Stimulated activated memory B cell treated with anti-CD40 and anti-IgM and Interleukin-4, amounts not matched to agents 10 μg/mL and 1 μg/mL and 100 μg/mL, for 72 hours (primary cell): Measurements from ENCODE around the gene CPLX4.

Experiments
- ATAC-seq: fragments of 150-1000 bp; cut with Tn5 transposase; 2 replicates; pipeline ENCODE4 v1.10.0; 2021
- H3K27ac Mint-ChIP-seq: one replicate; pipeline ENCODE4 v1.8.0; 2022; ENCODE audit warnings: mild to moderate bottlenecking, mixed read lengths
- H3K27me3 Mint-ChIP-seq: one replicate; pipeline ENCODE4 v1.8.0; 2022; ENCODE audit warnings: mixed read lengths
- H3K36me3 Mint-ChIP-seq: one replicate; pipeline ENCODE4 v1.8.0; 2022; ENCODE audit warnings: mixed read lengths
- H3K4me1 Mint-ChIP-seq: one replicate; pipeline ENCODE4 v1.8.0; 2022; ENCODE audit warnings: mixed read lengths
- H3K4me3 Mint-ChIP-seq: one replicate; pipeline ENCODE4 v1.8.0; 2022; ENCODE audit warnings: mild to moderate bottlenecking, moderate library complexity, mixed read lengths
- H3K9me3 Mint-ChIP-seq: one replicate; pipeline ENCODE4 v1.8.0; 2022; ENCODE audit warnings: mixed read lengths

Gene CPLX4, protein sequence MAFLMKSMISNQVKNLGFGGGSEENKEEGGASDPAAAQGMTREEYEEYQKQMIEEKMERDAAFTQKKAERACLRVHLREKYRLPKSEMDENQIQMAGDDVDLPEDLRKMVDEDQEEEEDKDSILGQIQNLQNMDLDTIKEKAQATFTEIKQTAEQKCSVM

DNA sequence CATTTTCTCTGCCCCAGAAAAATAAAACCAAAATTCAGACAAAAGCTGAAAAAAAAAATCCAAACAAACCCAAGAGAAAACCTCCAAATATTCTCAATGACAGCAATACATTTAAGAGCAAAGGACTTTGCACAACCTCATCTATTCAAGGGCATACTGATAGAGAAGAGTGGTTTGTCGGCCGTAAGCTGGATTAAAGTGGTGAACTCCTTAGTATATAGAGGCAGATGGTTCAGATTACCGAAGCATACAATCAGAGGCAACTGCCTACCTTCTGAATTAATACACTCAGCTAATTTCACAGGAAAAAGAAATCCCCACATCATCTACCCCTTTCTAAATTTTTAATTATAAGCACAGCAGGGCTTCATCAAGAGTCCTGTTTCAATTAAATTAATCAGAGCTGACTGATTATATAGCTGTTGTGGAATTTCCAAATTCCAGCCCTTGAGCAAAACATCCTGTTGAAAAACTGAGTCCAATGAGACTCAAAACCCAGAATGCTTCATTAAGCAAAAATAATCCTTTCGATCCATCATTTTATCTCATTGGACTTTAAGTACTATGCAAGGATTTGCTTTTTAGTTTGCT, at the start of gene CPLX4:
Gene CPLX4, minus strand, starts transcription at position 190 of the 591 bp plus-strand sequence. Its CDS starts 187 bp downstream, at position 3.
- Mint-ChIP-seq H3K4me3 (no peak within 1 kb of the TSS), H3K27ac (no peak within 1 kb of the TSS), H3K36me3 (no peaks in the 10 kb centered on the region), H3K27me3 (peaks cover under 1% of the 10 kb centered on the region), H3K4me1 (no peaks in the 10 kb centered on the region), H3K9me3 (no peaks in the 10 kb centered on the region)
- no peak for ATAC-seq

DNA sequence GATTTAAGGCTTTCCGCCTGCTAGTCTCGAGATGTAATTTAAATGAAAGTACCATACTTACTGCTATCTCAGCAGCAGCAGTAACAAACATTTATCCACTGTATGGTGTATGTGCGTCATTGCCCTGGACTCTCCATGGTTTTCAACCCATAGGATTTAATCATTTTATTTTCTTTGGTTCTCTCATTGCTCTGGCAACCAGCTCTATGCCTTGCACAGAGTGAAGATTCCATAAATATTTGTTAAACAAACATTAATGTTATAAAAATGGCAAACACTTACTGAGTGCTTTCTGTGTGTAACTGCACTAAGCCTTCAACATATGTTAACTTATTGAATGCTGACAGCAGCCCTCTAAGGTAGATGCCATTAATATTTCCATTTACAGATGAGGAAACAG, 41.9 kb upstream of the CPLX4 start:
- no peak overlapping the region for H3K27ac Mint-ChIP-seq
- H3K36me3 Mint-ChIP-seq = no peaks in the 10 kb centered on the region
- H3K4me3 Mint-ChIP-seq = no peak overlapping the region
- H3K9me3 Mint-ChIP-seq = no peaks in the 10 kb centered on the region
- ATAC-seq = no peak
- peaks cover 25% of the 10 kb centered on the region for H3K4me1 Mint-ChIP-seq
- no peaks in the 10 kb centered on the region for H3K27me3 Mint-ChIP-seq

DNA sequence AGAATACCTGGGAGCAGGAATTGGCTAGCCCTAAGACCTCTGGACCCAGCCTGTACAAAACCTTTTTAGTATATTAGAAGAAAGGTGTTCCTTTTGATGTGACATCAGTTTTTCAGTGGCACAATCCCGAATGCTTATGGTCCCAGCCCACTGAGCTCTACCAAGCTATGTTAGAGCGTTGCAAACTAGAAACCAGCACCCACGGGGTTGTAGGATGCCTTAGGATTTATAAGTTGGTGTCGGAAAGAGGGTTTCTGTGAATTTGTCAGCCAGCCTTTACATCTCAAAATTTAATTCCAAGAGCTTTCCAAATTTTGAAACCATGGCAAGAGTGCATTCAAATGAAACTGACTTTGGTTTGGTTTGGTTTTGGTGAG, 41.1 kb upstream of the CPLX4 start:
- Mint-ChIP-seq H3K27ac (no peak overlapping the region), H3K36me3 (no peaks in the 10 kb centered on the region), H3K9me3 (no peaks in the 10 kb centered on the region), H3K27me3 (no peaks in the 10 kb centered on the region), H3K4me3 (peak overlapping the region; percentile 87), H3K4me1 (peaks cover 25% of the 10 kb centered on the region)
- ATAC-seq = no peak

DNA sequence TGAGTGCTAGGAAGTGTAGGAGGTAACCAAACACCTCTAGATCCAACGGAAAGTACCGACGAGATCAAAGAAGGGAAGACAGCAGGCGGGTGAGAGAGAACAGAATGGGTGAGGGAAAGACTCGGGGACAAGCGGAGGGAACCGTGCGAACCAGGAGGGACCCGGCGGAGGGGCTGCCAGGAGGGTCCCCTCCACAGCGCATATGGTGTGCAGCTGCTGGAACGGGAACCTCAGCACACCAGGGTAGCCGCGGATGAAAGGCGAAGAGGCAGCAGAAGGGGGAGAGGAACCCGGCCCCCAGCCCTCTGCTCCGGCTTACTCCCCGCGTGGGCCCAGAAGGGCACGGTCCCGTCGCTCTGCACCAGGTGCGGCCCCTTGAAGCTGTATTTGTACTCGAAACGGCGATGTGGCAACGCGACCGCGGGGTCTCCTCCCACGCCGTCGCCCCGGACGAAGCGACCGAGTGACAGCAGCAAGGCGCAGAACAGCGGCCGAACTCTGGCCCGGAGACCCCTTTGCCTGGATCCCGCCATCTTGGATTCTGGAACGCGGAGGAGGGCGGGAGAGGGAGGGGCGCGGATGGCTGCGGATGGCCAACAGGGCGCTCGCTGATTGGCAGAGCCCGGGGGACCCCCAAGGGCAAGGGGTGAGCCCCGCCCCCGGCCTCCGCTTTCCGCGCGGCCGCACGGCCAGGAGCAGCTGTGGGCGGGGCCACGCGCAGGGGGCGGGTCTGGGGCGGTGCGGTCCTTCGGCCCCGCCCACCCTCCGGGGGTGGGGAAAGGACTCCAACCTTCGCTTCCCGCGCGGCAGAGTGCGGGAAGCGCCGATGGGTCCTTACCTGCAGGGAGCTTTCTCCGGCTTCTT, 40.5 kb upstream of the CPLX4 start, which contains the start of gene LMAN1:
Gene LMAN1, minus strand, starts transcription at position 554 of the 864 bp plus-strand sequence. Its CDS starts 21 bp downstream, at position 533.
- Mint-ChIP-seq H3K9me3 (no peaks in the 10 kb centered on the region), H3K27ac (peak within 1 kb of the TSS; percentile 87), H3K27me3 (no peaks in the 10 kb centered on the region), H3K4me3 (peak within 1 kb of the TSS; percentile 87), H3K36me3 (no peaks in the 10 kb centered on the region), H3K4me1 (peaks cover 25% of the 10 kb centered on the region)
- ATAC-seq = peak; percentile 97

DNA sequence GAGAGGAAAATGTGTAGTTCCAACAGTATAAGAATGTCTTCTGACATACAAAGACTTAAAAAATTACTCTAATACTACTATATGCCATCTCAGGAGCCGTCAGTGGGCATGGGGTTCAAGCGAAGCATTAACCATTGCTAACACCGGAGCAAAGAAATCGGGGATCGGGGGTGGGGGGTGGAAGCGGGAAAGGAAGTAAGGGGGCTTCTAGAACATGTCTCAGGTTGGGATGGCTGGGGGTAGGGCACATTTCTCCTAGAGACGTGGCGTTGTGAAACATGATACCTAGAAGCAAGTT, 39.9 kb upstream of the CPLX4 start:
- no peak for ATAC-seq
- Mint-ChIP-seq H3K4me1 (peaks cover 25% of the 10 kb centered on the region), H3K27me3 (no peaks in the 10 kb centered on the region), H3K27ac (peak overlapping the region; percentile 87), H3K9me3 (no peaks in the 10 kb centered on the region), H3K4me3 (peak overlapping the region; percentile 87), H3K36me3 (peaks cover under 1% of the 10 kb centered on the region)

DNA sequence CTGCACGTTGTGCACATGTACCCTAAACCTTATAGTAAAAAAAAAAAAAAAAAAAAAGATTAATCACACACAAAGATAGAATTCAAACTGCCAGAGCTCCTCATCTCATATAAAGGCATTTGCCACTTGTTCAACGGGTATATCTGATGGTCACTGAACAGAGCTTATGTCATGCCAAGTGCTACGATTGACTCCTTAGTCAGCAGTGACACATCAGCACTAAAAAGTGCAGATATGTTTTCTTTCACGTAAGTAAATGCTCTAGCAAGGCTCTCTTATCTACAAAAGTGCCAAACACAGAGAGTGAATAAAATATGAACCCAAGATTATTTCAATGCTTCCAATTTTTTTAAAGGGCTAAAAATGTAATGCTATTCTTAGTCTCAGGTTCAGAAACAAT, 39.5 kb upstream of the CPLX4 start:
- H3K36me3 Mint-ChIP-seq = peaks cover 5% of the 10 kb centered on the region
- H3K4me1 Mint-ChIP-seq = peaks cover 25% of the 10 kb centered on the region
- peak overlapping the region; percentile 87 for H3K27ac Mint-ChIP-seq
- no peaks in the 10 kb centered on the region for H3K9me3 Mint-ChIP-seq
- H3K4me3 Mint-ChIP-seq = peak overlapping the region; percentile 87
- ATAC-seq = no peak
- H3K27me3 Mint-ChIP-seq = no peaks in the 10 kb centered on the region

DNA sequence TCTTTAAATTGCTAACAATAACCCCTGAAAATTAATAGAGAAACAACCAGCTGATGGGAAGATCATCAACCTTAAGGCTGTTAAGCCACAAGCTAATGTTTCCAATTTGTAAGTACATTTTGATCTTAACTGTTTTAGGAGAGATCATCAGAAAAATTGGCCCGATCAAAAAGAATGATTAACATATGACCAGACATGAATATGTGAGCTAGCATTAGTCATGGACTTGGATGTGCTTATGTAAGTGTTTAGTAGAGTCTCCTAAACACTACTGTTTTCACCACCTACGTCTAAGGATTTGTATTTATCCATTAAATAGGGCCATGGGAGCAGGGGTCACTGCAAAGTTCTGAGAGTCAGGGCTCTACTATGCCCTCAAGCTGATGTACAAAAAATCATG, 36.3 kb upstream of the CPLX4 start:
- H3K36me3 Mint-ChIP-seq = peaks cover 29% of the 10 kb centered on the region
- H3K27me3 Mint-ChIP-seq = no peaks in the 10 kb centered on the region
- no peaks in the 10 kb centered on the region for H3K9me3 Mint-ChIP-seq
- no peak for ATAC-seq
- no peak overlapping the region for H3K4me3 Mint-ChIP-seq
- H3K27ac Mint-ChIP-seq = no peak overlapping the region
- peaks cover 32% of the 10 kb centered on the region for H3K4me1 Mint-ChIP-seq

DNA sequence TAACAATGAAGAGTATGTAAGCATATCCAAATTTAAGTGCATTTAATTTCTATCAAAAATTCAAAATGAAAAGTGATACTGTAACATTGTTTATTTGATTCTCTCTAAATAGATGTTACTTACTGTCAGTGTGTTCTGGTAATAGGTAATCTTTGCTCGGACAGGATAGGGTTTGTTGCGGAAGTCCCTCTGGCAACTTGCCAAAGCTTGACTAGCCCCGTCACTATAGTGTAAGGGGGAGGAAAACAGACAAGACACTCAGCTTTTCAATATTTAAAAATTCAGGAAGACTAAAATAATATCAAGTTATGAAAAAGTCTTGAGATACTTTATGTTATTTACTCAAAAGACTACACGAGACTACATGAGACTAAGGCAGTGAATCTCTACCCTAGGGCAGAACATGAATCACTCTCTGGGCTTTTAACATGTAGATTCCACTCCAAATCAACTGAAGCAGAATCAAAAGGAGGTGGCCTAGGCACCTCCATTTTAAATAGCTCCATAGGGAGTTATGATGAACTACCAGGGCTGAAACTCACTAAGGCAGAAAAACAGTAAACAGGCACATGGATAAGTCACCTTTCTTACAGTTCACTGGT, 34.7 kb upstream of the CPLX4 start:
- H3K4me3 Mint-ChIP-seq = no peak overlapping the region
- peaks cover 25% of the 10 kb centered on the region for H3K4me1 Mint-ChIP-seq
- H3K36me3 Mint-ChIP-seq = peaks cover 44% of the 10 kb centered on the region
- no peak for ATAC-seq
- H3K27me3 Mint-ChIP-seq = no peaks in the 10 kb centered on the region
- no peaks in the 10 kb centered on the region for H3K9me3 Mint-ChIP-seq
- no peak overlapping the region for H3K27ac Mint-ChIP-seq

DNA sequence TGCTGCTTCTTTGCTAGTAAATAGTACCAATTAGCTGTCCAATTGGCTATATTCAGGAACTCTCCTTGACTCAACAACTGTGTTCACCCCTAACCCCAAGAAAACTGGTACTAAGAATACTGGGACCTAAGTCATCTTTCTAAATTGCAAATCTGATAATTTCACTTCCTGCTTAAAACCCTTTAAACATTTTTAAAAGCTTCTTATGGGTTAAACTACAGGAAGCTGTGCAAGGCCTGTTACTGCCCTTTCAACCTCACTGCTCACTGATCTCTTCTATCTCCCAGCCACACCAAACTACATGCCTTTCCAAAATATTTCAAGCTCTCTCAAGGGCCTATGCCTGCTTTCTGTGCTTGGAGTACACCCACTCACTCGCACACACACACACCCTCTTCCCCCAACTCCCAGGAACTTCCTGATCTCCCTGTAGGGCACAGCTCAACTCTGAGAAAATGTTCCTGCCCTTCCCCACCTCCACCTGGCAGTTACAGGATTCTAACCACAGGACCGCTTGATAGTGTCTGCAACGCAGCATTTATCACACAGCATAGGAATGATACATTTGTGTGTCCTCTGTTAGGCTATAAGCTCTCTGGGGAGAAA, 33.9 kb upstream of the CPLX4 start:
- peaks cover 17% of the 10 kb centered on the region for H3K4me1 Mint-ChIP-seq
- H3K4me3 Mint-ChIP-seq = no peak overlapping the region
- no peak for ATAC-seq
- H3K36me3 Mint-ChIP-seq = peaks cover 52% of the 10 kb centered on the region
- no peaks in the 10 kb centered on the region for H3K27me3 Mint-ChIP-seq
- H3K27ac Mint-ChIP-seq = peak overlapping the region; percentile 2
- H3K9me3 Mint-ChIP-seq = no peaks in the 10 kb centered on the region

DNA sequence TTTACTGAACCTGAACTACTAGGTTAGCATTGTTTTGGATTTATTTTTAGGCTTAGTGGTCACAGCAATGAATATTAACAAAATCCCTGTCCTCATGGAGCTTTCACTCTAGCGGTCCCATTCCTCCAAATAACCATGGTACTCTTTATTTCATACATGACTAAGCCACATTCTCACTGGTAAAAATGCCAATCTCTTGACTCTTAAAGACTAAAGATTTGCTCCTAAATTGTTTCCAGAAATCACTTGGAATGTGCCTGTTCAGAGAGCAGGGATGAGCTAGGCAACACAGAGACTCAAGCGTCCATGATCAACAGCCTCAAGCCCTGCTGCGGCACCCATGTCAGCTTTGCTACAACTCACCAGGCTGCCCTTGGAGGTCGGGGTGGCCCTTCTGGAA, 27.1 kb upstream of the CPLX4 start:
- no peak for ATAC-seq
- H3K4me3 Mint-ChIP-seq = no peak overlapping the region
- peaks cover 5% of the 10 kb centered on the region for H3K4me1 Mint-ChIP-seq
- peaks cover 27% of the 10 kb centered on the region for H3K9me3 Mint-ChIP-seq
- no peaks in the 10 kb centered on the region for H3K27me3 Mint-ChIP-seq
- H3K27ac Mint-ChIP-seq = no peak overlapping the region
- peaks cover 88% of the 10 kb centered on the region for H3K36me3 Mint-ChIP-seq

DNA sequence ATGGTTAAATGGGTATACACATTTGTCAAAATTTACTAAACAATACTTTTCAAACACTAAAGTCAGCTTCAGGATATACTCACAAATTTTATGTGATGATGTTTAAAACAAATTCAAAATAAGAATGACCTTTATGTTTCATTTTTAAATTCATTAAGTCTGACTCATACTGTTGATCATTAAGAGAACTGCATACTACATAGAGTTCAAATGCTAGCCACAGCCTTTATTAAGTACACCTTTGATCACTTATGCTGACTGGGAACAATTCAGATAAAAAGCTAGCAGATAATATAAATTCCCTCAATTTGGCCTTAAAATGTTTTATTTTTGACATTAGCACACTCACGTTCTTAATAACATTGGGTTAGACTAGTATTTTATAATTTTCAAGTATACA, 26.5 kb upstream of the CPLX4 start:
- no peak overlapping the region for H3K4me3 Mint-ChIP-seq
- H3K36me3 Mint-ChIP-seq = peaks cover 94% of the 10 kb centered on the region
- peaks cover 5% of the 10 kb centered on the region for H3K4me1 Mint-ChIP-seq
- H3K9me3 Mint-ChIP-seq = peaks cover 29% of the 10 kb centered on the region
- no peaks in the 10 kb centered on the region for H3K27me3 Mint-ChIP-seq
- no peak for ATAC-seq
- no peak overlapping the region for H3K27ac Mint-ChIP-seq

DNA sequence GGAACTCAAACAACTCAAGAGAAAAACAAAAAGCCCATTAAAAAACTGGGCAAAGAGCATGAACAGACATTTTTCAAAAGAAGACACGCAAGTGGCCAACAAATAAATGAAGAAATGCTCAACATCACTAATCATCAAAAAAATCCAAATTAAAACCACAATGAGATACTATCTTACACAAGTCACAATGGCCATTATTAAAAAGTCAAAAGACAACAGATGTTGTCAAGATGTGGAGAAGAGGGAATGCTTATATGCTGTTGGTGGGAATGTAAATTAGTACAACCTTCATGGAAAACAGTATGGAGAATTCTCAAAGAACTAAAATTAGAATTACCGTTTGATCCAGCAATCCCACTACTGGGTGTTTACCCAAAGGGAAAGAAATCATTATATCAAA, 25.5 kb upstream of the CPLX4 start:
- H3K4me3 Mint-ChIP-seq = no peak overlapping the region
- H3K36me3 Mint-ChIP-seq = peaks cover 97% of the 10 kb centered on the region
- H3K4me1 Mint-ChIP-seq = peaks cover 5% of the 10 kb centered on the region
- H3K27ac Mint-ChIP-seq = no peak overlapping the region
- no peaks in the 10 kb centered on the region for H3K27me3 Mint-ChIP-seq
- H3K9me3 Mint-ChIP-seq = peaks cover 29% of the 10 kb centered on the region
- ATAC-seq = no peak

DNA sequence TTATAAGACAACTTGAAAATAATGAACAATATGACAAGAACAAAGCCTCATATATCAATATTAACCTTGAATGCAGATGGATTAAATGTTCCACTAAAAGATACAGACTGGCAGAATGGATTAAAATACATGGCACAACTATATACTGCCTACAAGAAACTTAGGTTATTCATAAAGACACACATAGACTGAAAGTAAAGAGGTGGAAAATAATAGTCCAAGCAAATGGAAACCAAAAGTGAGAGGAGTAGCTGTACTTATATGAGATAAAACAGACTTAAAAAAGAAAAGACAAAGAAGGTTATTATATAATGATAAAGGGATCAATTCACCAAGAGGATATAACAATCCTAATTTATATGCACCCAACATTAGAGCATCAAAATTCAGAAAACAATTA, 22.4 kb upstream of the CPLX4 start:
- peaks cover 5% of the 10 kb centered on the region for H3K4me1 Mint-ChIP-seq
- ATAC-seq = no peak
- H3K9me3 Mint-ChIP-seq = peaks cover 29% of the 10 kb centered on the region
- no peak overlapping the region for H3K4me3 Mint-ChIP-seq
- H3K27ac Mint-ChIP-seq = no peak overlapping the region
- peaks cover 100% of the 10 kb centered on the region for H3K36me3 Mint-ChIP-seq
- H3K27me3 Mint-ChIP-seq = no peaks in the 10 kb centered on the region

DNA sequence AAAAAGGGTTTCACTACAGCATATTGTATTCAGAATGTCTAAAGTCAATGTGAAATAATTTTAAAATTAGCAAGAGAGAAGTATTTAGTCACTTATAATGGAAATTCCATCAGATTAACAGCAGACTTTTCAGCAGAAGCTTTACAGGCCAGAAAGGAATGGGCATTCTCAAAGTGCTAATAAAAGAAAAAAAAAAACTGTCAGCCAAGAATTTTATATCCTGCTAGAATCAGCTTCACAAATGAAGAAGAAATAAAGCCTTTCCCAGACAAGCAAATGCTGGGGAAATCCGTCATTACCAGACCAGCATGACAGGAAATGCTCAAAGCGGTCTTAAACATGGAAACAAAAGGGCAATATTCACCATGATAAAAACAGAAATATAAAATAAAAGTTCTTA, 21.9 kb upstream of the CPLX4 start:
- Mint-ChIP-seq H3K36me3 (peaks cover 100% of the 10 kb centered on the region), H3K27ac (no peak overlapping the region), H3K9me3 (peaks cover 29% of the 10 kb centered on the region), H3K4me1 (peaks cover 5% of the 10 kb centered on the region), H3K27me3 (no peaks in the 10 kb centered on the region), H3K4me3 (no peak overlapping the region)
- ATAC-seq = no peak

DNA sequence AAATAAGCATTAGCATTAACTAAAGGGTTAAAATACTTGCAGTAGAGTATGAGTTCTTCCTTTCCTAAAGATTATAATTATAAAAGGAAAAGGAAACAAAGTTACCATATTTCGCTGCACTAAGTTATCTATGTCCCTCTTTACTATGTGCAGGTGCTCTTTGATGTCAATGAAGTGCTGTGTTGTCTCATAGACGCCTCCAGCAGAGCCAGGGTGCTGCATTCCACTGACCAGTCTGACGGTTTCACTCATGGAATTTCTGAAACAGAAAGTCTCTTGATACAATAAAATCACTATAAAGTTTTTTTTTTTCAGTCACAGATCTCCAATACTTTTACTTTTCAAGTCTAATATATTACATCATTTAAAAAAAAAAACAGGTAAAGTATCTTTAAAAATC, 14.5 kb upstream of the CPLX4 start:
- Mint-ChIP-seq H3K4me3 (no peak overlapping the region), H3K27me3 (no peaks in the 10 kb centered on the region), H3K36me3 (peaks cover 68% of the 10 kb centered on the region), H3K4me1 (no peaks in the 10 kb centered on the region), H3K9me3 (no peaks in the 10 kb centered on the region), H3K27ac (no peak overlapping the region)
- no peak for ATAC-seq
